C4-2B (cell line): ENCODE data around the gene SGIP1.

ENCODE experiments used
- CTCF ChIP-seq: fragments of 450-650 bp; conservative IDR thresholded peaks from 2 replicates; pipeline ENCODE4 v1.5.1; 2017; ENCODE audit warnings: mild to moderate bottlenecking
- ZFX ChIP-seq: fragments of 450-650 bp; IDR thresholded peaks from 2 replicates; pipeline ENCODE4 v1.6.1; 2017

- TF ChIP-seq CTCF (no peak), ZFX (no peak)
Measured at GRCh38 chr1:66773227-66773626, 239.3 kb downstream of the SGIP1 start.
